Stimulated activated CD4-positive, alpha-beta T cell treated with anti-CD3 and anti-CD28 coated beads, TNF-alpha, amount 100 ng/mL, for 24 hours (primary cell): ENCODE measurements around the gene PSMG1.
"Not testable (repeated sequence)": the region's sequence is repeated elsewhere in the genome, so short reads cannot be mapped to it uniquely, and the experiment has no call there.

Source experiments
- DNase-seq, 3 experiments: peaks; one replicate each; pipeline ENCODE4 v3.0.0-alpha.2; 2020; ENCODE audit warnings: low read depth in 3 of 3

Gene PSMG1

GRCh38 chr21:39183272-39184049 lies at the start of gene PSMG1:
TSS of gene PSMG1 (minus strand) at chr21:39183451. CDS start at chr21:39183385, 66 bp downstream.
- DNase-seq, result peak; percentile 88 to 95 (median 90)

- no peak for DNase-seq
Measured at GRCh38 chr21:39232861-39233291, 49.6 kb upstream of the PSMG1 start.

GRCh38 chr21:39224930-39225329 lies 41.7 kb upstream of the PSMG1 start:
- DNase-seq, result no peak

GRCh38 chr21:39221997-39222486 lies 38.8 kb upstream of the PSMG1 start:
- no peak for DNase-seq

- DNase-seq, result no peak
Measured at GRCh38 chr21:39221282-39221996, 38.2 kb upstream of the PSMG1 start.

GRCh38 chr21:39220875-39221274 lies 37.6 kb upstream of the PSMG1 start:
- DNase-seq, result not testable (repeated sequence)

GRCh38 chr21:39220150-39220549 lies 36.9 kb upstream of the PSMG1 start:
- DNase-seq, result no peak

GRCh38 chr21:39218082-39218409 lies 34.8 kb upstream of the PSMG1 start:
- DNase-seq, result no peak

GRCh38 chr21:39217356-39218081 lies 34.3 kb upstream of the PSMG1 start:
- DNase-seq, result no peak

GRCh38 chr21:39216290-39216689 lies 33.0 kb upstream of the PSMG1 start:
- DNase-seq, result no peak

GRCh38 chr21:39215078-39215477 lies 31.8 kb upstream of the PSMG1 start:
- DNase-seq, result no peak

- DNase-seq, result no peak
Measured at GRCh38 chr21:39209334-39209688, 26.1 kb upstream of the PSMG1 start.

- no peak for DNase-seq
Measured at GRCh38 chr21:39208624-39209333, 25.5 kb upstream of the PSMG1 start.

- DNase-seq, result no peak
Measured at GRCh38 chr21:39204134-39204533, 20.9 kb upstream of the PSMG1 start.

- no peak for DNase-seq
Measured at GRCh38 chr21:39198800-39199199, 15.5 kb upstream of the PSMG1 start.

GRCh38 chr21:39197448-39198233 lies 14.4 kb upstream of the PSMG1 start:
- DNase-seq, result no peak

GRCh38 chr21:39196838-39197237 lies 13.6 kb upstream of the PSMG1 start:
- DNase-seq, result no peak

GRCh38 chr21:39196310-39196709 lies 13.1 kb upstream of the PSMG1 start:
- DNase-seq, result no peak

- no peak for DNase-seq
Measured at GRCh38 chr21:39193380-39193779, 10.1 kb upstream of the PSMG1 start.

- DNase-seq, result no peak
Measured at GRCh38 chr21:39189857-39190604, 6.8 kb upstream of the PSMG1 start.
